ENCODE results near the gene N4BP2L2. TPM values are rescaled to one million over a fixed set of nuclear protein-coding genes. Genes with fewer than 3 reads are reported as not detected.

Gene N4BP2L2
- total RNA-seq, 2 experiments from 2014 or later: 97.1 to 111 TPM

GRCh38 chr13:32390484-32390883, 148.1 kb downstream of the N4BP2L2 start:
- CTCF ChIA-PET: interaction anchor here (0.6 to 2.3 kb wide), 10 partner anchors 9 to 261 kb away, joined by 3 to 13 read pairs (median 4); partner anchors contain the start of genes N4BP2L1 and N4BP2L2
- DNase-seq: no peak
- POLR2A ChIA-PET: interaction anchor here (1.8 to 3.1 kb wide), 3 partner anchors 35 to 75 kb away, joined by 6 to 17 read pairs (median 8); partner anchors contain the start of genes BRCA2, N4BP2L1 and ZAR1L
- ATAC-seq: peak; percentile 69
- H3K9me3 Mint-ChIP-seq (ENCODE audit: insufficient read depth): no peaks in the 10 kb centered on the region
- H3K4me1 Mint-ChIP-seq (ENCODE audit: low read depth): peaks cover 38% of the 10 kb centered on the region
- H3K36me3 Mint-ChIP-seq (ENCODE audit: low read depth): peaks cover 39% of the 10 kb centered on the region
- peak overlapping the region; percentile 35 for H3K4me3 Mint-ChIP-seq
- peak overlapping the region; percentile 69 for H3K27ac Mint-ChIP-seq
- no peaks in the 10 kb centered on the region for H3K27me3 Mint-ChIP-seq (ENCODE audit: low read depth)

- peak; percentile 49 for DNase-seq
Measured at GRCh38 chr13:32390048-32390447, 148.5 kb downstream of the N4BP2L2 start.

GRCh38 chr13:32385410-32385809, 153.2 kb downstream of the N4BP2L2 start:
- no peak overlapping the region for H3K4me3 Mint-ChIP-seq
- no peaks in the 10 kb centered on the region for H3K9me3 Mint-ChIP-seq (ENCODE audit: insufficient read depth)
- H3K36me3 Mint-ChIP-seq (ENCODE audit: low read depth): peaks cover 18% of the 10 kb centered on the region
- peaks cover 19% of the 10 kb centered on the region for H3K4me1 Mint-ChIP-seq (ENCODE audit: low read depth)
- ChIA-PET POLR2A (interaction anchor here (1.0 kb wide), 1 partner anchor 23 kb away, joined by 3 read pairs; no protein-coding TSS in a partner anchor), CTCF (interaction anchor here (0.6 kb wide), 1 partner anchor 57 kb away, joined by 4 read pairs; no protein-coding TSS in a partner anchor)
- ATAC-seq: no peak
- peak overlapping the region; percentile 23 for H3K27ac Mint-ChIP-seq
- H3K27me3 Mint-ChIP-seq (ENCODE audit: low read depth): no peaks in the 10 kb centered on the region
- no peak for DNase-seq

More at GRCh38 chr13:32390048-32390447, 148.5 kb downstream of the N4BP2L2 start:
- Mint-ChIP-seq H3K27me3 (ENCODE audit: low read depth) (no peaks in the 10 kb centered on the region), H3K27ac (peak overlapping the region; percentile 75), H3K4me3 (peak overlapping the region; percentile 16), H3K4me1 (ENCODE audit: low read depth) (peaks cover 38% of the 10 kb centered on the region), H3K9me3 (ENCODE audit: insufficient read depth) (no peaks in the 10 kb centered on the region), H3K36me3 (ENCODE audit: low read depth) (peaks cover 37% of the 10 kb centered on the region)
- POLR2A ChIA-PET: interaction anchor here (1.8 to 3.1 kb wide), 3 partner anchors 36 to 75 kb away, joined by 6 to 17 read pairs (median 8); partner anchors contain the start of genes BRCA2, N4BP2L1 and ZAR1L
- ATAC-seq: peak; percentile 96
- CTCF ChIA-PET: interaction anchor here (0.6 to 2.3 kb wide), 9 partner anchors 9 to 261 kb away, joined by 3 to 13 read pairs (median 4); partner anchors contain the start of genes N4BP2L1 and N4BP2L2

GRCh38 chr13:32384702-32385101, 153.9 kb downstream of the N4BP2L2 start:
- CTCF ChIA-PET: interaction anchor here (0.6 kb wide), 1 partner anchor 58 kb away, joined by 4 read pairs; no protein-coding TSS in a partner anchor
- POLR2A ChIA-PET: no interaction called here
- no peak for ATAC-seq
- Mint-ChIP-seq H3K9me3 (ENCODE audit: insufficient read depth) (no peaks in the 10 kb centered on the region), H3K4me1 (ENCODE audit: low read depth) (peaks cover 13% of the 10 kb centered on the region), H3K4me3 (no peak overlapping the region), H3K36me3 (ENCODE audit: low read depth) (peaks cover 21% of the 10 kb centered on the region), H3K27me3 (ENCODE audit: low read depth) (no peaks in the 10 kb centered on the region), H3K27ac (no peak overlapping the region)
- DNase-seq: no peak

GRCh38 chr13:32383836-32384618, 154.6 kb downstream of the N4BP2L2 start:
- DNase-seq: no peak
- Mint-ChIP-seq H3K9me3 (ENCODE audit: insufficient read depth) (no peaks in the 10 kb centered on the region), H3K4me1 (ENCODE audit: low read depth) (peaks cover 6% of the 10 kb centered on the region), H3K27me3 (ENCODE audit: low read depth) (no peaks in the 10 kb centered on the region), H3K36me3 (ENCODE audit: low read depth) (peaks cover 23% of the 10 kb centered on the region), H3K4me3 (no peak overlapping the region), H3K27ac (no peak overlapping the region)
- no peak for ATAC-seq
- POLR2A ChIA-PET: no interaction called here
- CTCF ChIA-PET: no interaction called here

Other genes with a start within 250 kb of the N4BP2L2 start
- not detected for gene ZAR1L, start 223.4 kb downstream of the N4BP2L2 start, total RNA-seq
- gene BRCA2, start 223.3 kb downstream of the N4BP2L2 start, total RNA-seq: 10 to 100 TPM; 28.4 to 30.7 TPM
- 10 to 100 TPM; 27.7 to 27.8 TPM for gene N4BP2L1, start 110.7 kb downstream of the N4BP2L2 start, total RNA-seq
- 10 to 100 TPM; 62.5 to 72.3 TPM for gene PDS5B, start 47.7 kb upstream of the N4BP2L2 start, total RNA-seq